Osteoblast (primary cell): ENCODE data around the gene AADACL4. TPM values are rescaled to one million over a fixed set of nuclear protein-coding genes. Genes with fewer than 3 reads are reported as not detected.

Source experiments
- DNase-seq: peaks from one replicate; pipeline ENCODE4 v3.0.0; 2011; ENCODE audit warnings: low spot score, mixed read lengths; ENCODE audit not compliant: insufficient read length; ENCODE audit errors: missing footprints
- H2AFZ ChIP-seq: 2 replicates; pipeline ENCODE4 v1.6.0; 2011; ENCODE audit warnings: mild to moderate bottlenecking, low read length
- H3K27ac ChIP-seq: 2 replicates; pipeline ENCODE4 v1.5.1; 2011; ENCODE audit warnings: mild to moderate bottlenecking, low read depth, low read length, moderate library complexity
- H3K27me3 ChIP-seq: 2 replicates; pipeline ENCODE4 v1.6.0; 2012; ENCODE audit warnings: mild to moderate bottlenecking, control low read depth, inconsistent platforms, low read length, moderate library complexity; ENCODE audit not compliant: insufficient read depth
- H3K36me3 ChIP-seq: 2 replicates; pipeline ENCODE4 v1.5.1; 2011; ENCODE audit warnings: mild to moderate bottlenecking, low read length, control low read depth, moderate library complexity; ENCODE audit not compliant: insufficient read depth
- H3K4me1 ChIP-seq: 2 replicates; pipeline ENCODE4 v1.5.1; 2011; ENCODE audit warnings: mild to moderate bottlenecking, low read length, control low read depth, moderate library complexity; ENCODE audit not compliant: insufficient read depth
- H3K4me2 ChIP-seq: 2 replicates; pipeline ENCODE4 v1.6.0; 2011; ENCODE audit warnings: mild to moderate bottlenecking, low read length; ENCODE audit not compliant: insufficient read depth
- H3K4me3 ChIP-seq: fragments of 200-600 bp; sonication (generic); 3 replicates; pipeline ENCODE4 v1.5.1; 2012; ENCODE audit warnings: mild to moderate bottlenecking, low read length, inconsistent platforms; ENCODE audit not compliant: insufficient read depth
- H3K79me2 ChIP-seq: 2 replicates; pipeline ENCODE4 v1.6.0; 2012; ENCODE audit warnings: mild to moderate bottlenecking, low read length, control low read depth, inconsistent platforms; ENCODE audit not compliant: insufficient read depth
- H3K9me3 ChIP-seq: 2 replicates; pipeline ENCODE4 v1.5.1; 2011; ENCODE audit warnings: low read depth, low read length, control low read depth
- H4K20me1 ChIP-seq: 2 replicates; pipeline ENCODE4 v1.6.0; 2012; ENCODE audit warnings: mild to moderate bottlenecking, low read length, control low read depth; ENCODE audit not compliant: insufficient read depth
- total RNA-seq: library from RNA; depleted of rRNA; stranded (reverse); fragments of >200 nt; gene quantifications from 2 replicates; pipeline ENCODE4 v1.2.3, GENCODE V29; 2012
- TF ChIP-seq, protein P1 (sequence below): IDR thresholded peaks from 2 replicates; pipeline ENCODE4 v1.5.1; 2011; ENCODE audit warnings: mild to moderate bottlenecking, low read depth, low read length, moderate library complexity; ENCODE audit errors: extremely low read depth

Gene AADACL4
- total RNA-seq, 1 donor: not detected

DNA sequence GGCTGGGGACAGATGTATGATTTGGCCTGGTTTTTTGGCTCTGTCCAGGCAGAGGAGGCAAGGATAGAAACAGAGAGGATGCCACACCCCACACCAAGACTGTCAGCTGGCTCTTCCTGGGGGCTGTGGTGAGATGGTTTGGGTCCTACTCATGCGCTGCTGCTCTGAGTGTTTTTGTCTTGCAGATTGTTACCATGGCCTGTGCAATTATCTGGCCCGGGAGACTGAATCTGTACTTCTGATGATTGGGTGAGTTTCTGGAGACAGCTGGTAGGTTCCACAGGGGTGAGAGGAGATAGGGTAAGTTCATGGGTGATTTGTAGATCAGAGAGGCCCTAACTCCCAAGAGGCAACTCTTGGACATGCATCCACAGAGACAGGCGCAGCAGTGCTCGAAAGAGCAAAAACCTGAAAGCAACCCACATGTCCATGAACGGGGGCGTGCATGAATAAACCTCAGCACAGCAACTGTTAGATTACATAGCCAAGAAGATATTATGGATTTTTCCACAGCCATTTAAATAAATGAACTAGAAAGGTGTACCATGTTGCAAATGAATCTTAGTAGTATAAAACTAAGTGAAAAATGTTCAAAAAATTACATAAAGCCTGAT lies 17.8 kb downstream of the AADACL4 start:
- Histone ChIP-seq H3K4me2 (no peak overlapping the region), H3K27ac (no peak overlapping the region), H3K27me3 (no peaks in the 10 kb centered on the region), H4K20me1 (no peaks in the 10 kb centered on the region), H3K4me3 (no peak overlapping the region), H3K79me2 (no peaks in the 10 kb centered on the region), H3K9me3 (peaks cover 4% of the 10 kb centered on the region), H3K4me1 (peaks cover 3% of the 10 kb centered on the region), H3K36me3 (no peaks in the 10 kb centered on the region), H2AFZ (no peak overlapping the region)
- no peak for DNase-seq
- TF ChIP-seq, protein P1, sequence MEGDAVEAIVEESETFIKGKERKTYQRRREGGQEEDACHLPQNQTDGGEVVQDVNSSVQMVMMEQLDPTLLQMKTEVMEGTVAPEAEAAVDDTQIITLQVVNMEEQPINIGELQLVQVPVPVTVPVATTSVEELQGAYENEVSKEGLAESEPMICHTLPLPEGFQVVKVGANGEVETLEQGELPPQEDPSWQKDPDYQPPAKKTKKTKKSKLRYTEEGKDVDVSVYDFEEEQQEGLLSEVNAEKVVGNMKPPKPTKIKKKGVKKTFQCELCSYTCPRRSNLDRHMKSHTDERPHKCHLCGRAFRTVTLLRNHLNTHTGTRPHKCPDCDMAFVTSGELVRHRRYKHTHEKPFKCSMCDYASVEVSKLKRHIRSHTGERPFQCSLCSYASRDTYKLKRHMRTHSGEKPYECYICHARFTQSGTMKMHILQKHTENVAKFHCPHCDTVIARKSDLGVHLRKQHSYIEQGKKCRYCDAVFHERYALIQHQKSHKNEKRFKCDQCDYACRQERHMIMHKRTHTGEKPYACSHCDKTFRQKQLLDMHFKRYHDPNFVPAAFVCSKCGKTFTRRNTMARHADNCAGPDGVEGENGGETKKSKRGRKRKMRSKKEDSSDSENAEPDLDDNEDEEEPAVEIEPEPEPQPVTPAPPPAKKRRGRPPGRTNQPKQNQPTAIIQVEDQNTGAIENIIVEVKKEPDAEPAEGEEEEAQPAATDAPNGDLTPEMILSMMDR: no peak

DNA sequence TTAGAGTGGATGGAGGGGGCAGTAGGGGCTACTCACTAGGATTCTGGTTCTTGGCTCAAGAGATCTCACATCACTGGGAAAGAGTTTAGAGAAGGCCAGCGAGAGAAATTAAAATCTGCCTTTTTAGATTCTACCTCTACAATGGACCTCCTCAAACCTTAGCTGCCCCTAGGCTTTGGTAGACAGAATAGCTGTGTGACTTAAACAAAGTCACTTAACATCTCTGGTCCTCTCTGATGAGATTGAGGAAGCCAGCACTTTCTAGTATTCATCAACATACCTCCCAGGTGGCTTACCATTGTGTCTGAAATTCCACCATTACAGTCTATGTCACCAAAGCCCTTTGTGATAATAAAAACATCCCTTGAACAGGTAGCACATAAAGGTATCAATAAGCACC lies 18.7 kb downstream of the AADACL4 start:
- H3K79me2 ChIP-seq: no peaks in the 10 kb centered on the region
- H3K9me3 ChIP-seq: peaks cover 4% of the 10 kb centered on the region
- no peaks in the 10 kb centered on the region for H3K27me3 ChIP-seq
- H3K4me1 ChIP-seq: peaks cover 3% of the 10 kb centered on the region
- H3K27ac ChIP-seq: no peak overlapping the region
- no peaks in the 10 kb centered on the region for H3K36me3 ChIP-seq
- no peak overlapping the region for H3K4me2 ChIP-seq
- no peak overlapping the region for H2AFZ ChIP-seq
- DNase-seq: no peak
- H4K20me1 ChIP-seq: no peaks in the 10 kb centered on the region
- no peak overlapping the region for H3K4me3 ChIP-seq
- TF ChIP-seq, protein P1: no peak

DNA sequence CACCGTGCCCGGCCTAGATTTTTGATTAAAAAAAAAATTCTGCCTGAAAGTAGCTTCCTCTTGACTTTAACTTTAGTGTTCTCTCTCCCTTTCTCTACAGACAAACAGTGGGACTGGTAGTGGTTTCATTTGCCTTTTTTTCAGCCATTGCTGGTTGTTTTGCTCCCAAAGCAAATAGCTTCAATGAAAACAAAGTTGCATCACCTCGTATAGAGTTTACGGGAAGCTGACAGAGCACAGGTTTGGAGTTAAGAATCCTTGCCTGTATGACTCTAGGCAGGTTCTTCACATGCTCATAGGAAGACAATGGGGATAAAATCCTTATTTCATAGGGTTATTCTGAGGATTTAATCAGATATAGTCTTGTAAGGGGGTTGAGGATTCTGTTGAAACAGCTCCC lies 21.6 kb downstream of the AADACL4 start:
- Histone ChIP-seq H3K27ac (no peak overlapping the region), H3K4me2 (no peak overlapping the region), H4K20me1 (no peaks in the 10 kb centered on the region), H3K4me1 (peaks cover 3% of the 10 kb centered on the region), H3K9me3 (peaks cover 7% of the 10 kb centered on the region), H3K27me3 (peaks cover 5% of the 10 kb centered on the region), H3K79me2 (no peaks in the 10 kb centered on the region), H2AFZ (no peak overlapping the region), H3K4me3 (no peak overlapping the region), H3K36me3 (no peaks in the 10 kb centered on the region)
- no peak for DNase-seq
- TF ChIP-seq, protein P1: no peak

DNA sequence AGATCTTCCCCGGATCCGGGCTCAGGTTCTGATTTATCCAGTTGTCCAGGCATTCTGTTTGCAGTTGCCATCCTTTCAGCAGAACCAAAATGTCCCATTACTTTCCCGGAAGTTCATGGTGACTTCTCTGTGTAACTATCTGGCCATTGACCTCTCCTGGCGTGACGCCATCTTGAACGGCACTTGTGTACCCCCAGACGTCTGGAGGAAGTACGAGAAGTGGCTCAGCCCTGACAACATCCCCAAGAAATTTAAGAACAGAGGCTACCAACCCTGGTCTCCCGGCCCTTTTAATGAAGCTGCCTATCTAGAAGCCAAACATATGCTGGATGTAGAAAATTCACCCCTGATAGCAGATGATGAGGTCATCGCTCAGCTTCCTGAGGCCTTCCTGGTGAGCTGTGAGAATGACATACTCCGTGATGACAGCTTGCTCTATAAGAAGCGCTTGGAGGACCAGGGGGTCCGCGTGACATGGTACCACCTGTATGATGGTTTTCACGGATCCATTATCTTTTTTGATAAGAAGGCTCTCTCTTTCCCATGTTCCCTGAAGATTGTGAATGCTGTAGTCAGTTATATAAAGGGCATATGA lies 22.4 kb downstream of the AADACL4 start:
- Histone ChIP-seq H3K27me3 (peaks cover 12% of the 10 kb centered on the region), H3K27ac (no peak overlapping the region), H3K36me3 (no peaks in the 10 kb centered on the region), H3K4me1 (peaks cover 3% of the 10 kb centered on the region), H3K9me3 (peaks cover 7% of the 10 kb centered on the region), H3K4me2 (no peak overlapping the region), H3K79me2 (no peaks in the 10 kb centered on the region), H3K4me3 (no peak overlapping the region), H4K20me1 (no peaks in the 10 kb centered on the region), H2AFZ (no peak overlapping the region)
- DNase-seq: no peak
- TF ChIP-seq, protein P1: no peak
